ENCODE results near the gene ERN1. TPM values are rescaled to one million over a fixed set of nuclear protein-coding genes. Genes with fewer than 3 reads are reported as not detected.
"Not testable (repeated sequence)": the region's sequence is repeated elsewhere in the genome, so short reads cannot be mapped to it uniquely, and the experiment has no call there.

The ERN1 gene
- total RNA-seq, 4 donors from 2014 or later, result 4.4 to 56.5 (median 15.0) TPM

- no peaks in the 10 kb centered on the region for H3K36me3 ChIP-seq
- no peak for TF ChIP-seq POLR2A (IDR thresholded peaks at IDR 0.05)
- no peak for TF ChIP-seq CTCF (IDR thresholded peaks at IDR 0.05)
- H3K27ac ChIP-seq, result no peak overlapping the region
- H3K27me3 ChIP-seq, result no peaks in the 10 kb centered on the region
- no peak for DNase-seq
- intact Hi-C loops (cut with DNase I; ENCODE audit: low total_unique reads), result no loop called here
- no peak overlapping the region for H3K4me3 ChIP-seq
- H3K4me1 ChIP-seq, result peaks cover 0 to 3% of the 10 kb centered on the region in 2 donors
- H3K9me3 ChIP-seq, result no peaks in the 10 kb centered on the region
Observed at GRCh38 chr17:64174686-64175456, 44.9 kb upstream of the ERN1 start.

DNA sequence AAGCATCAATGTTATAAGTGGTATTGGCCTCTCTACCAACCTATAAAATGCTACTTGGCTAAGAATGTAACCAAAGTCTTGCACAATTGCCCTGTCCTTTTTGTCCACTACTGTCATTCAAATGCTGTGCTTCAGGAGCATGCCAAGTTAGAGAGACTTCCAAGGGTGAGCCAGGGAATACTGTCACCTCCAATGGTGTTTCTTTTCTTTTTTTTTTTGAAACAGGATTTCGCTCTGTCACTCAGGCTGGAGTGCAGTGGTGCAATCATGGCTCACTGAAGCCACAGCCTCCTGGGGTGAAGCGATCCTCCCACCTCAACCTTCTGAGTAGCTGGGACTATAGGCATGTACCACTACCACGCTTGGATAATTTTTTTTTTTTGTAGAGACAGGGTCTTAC lies 43.7 kb upstream of the ERN1 start:
- Histone ChIP-seq H3K9me3 (no peaks in the 10 kb centered on the region), H3K27ac (no peak overlapping the region), H3K36me3 (no peaks in the 10 kb centered on the region), H3K4me3 (no peak overlapping the region), H3K4me1 (no peaks in the 10 kb centered on the region), H3K27me3 (no peaks in the 10 kb centered on the region)
- DNase-seq, result no peak
- TF ChIP-seq CTCF (IDR thresholded peaks at IDR 0.05) (no peak), POLR2A (IDR thresholded peaks at IDR 0.05) (no peak)
- intact Hi-C loops (cut with DNase I; ENCODE audit: low total_unique reads), result no loop called here

GRCh38 chr17:64172510-64172909 lies 42.6 kb upstream of the ERN1 start:
- TF ChIP-seq POLR2A (IDR thresholded peaks at IDR 0.05) (no peak), CTCF (IDR thresholded peaks at IDR 0.05) (no peak)

DNA sequence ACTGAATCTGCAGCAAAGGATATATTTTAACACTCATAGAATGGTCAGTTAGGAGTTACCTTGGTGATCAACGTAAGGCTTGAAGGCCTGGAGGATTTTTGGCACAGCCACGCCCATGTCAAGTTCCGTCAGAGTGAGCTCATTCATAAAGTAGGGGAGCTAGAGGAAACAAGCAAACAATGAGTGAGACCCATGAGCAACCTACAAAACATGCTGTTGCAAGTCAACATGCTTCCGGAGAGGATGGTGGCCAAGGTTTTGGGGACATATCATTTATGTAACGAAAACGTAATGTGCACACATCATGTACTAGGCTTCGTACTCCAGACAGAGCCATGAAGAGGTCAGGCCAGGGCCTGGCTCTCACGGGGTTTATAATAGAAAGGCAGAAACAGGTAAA lies 41.1 kb upstream of the ERN1 start:
- no peak overlapping the region for H3K27ac ChIP-seq
- no peaks in the 10 kb centered on the region for H3K9me3 ChIP-seq
- intact Hi-C loops (cut with DNase I; ENCODE audit: low total_unique reads), result no loop called here
- DNase-seq, result no peak
- no peak overlapping the region for H3K4me3 ChIP-seq
- H3K36me3 ChIP-seq, result no peaks in the 10 kb centered on the region
- TF ChIP-seq POLR2A (IDR thresholded peaks at IDR 0.05), result no peak
- no peak for TF ChIP-seq CTCF (IDR thresholded peaks at IDR 0.05)
- H3K27me3 ChIP-seq, result no peaks in the 10 kb centered on the region
- no peaks in the 10 kb centered on the region for H3K4me1 ChIP-seq

More at GRCh38 chr17:64172510-64172909, 42.6 kb upstream of the ERN1 start:
- Histone ChIP-seq H3K36me3 (no peaks in the 10 kb centered on the region), H3K9me3 (no peaks in the 10 kb centered on the region), H3K27me3 (no peaks in the 10 kb centered on the region), H3K4me1 (no peaks in the 10 kb centered on the region), H3K27ac (no peak overlapping the region), H3K4me3 (no peak overlapping the region)
- DNase-seq, result no peak
- intact Hi-C loops (cut with DNase I; ENCODE audit: low total_unique reads), result no loop called here

DNA sequence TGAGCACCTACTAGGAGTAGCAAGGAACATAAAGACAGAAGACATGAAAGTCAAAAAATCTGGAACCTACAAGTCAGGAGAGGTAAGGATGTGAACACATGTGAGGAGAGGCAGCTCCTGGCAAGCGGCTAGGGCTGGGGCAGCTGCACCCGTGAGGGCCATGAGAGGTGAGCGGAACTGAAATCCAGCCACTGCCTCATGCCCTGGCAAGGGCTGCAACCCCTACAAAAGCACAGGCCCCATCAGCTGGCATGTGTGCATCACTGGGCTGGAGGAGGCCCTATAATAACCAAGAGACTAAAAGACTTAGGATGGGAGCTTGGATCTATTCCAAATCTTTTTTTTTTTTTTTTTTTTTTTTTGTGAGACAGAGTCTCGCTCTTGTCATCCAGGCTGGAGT lies 40.3 kb upstream of the ERN1 start:
- H3K27ac ChIP-seq, result no peak overlapping the region
- no peaks in the 10 kb centered on the region for H3K4me1 ChIP-seq
- H3K9me3 ChIP-seq, result no peaks in the 10 kb centered on the region
- H3K4me3 ChIP-seq, result no peak overlapping the region
- no peaks in the 10 kb centered on the region for H3K27me3 ChIP-seq
- DNase-seq, result no peak
- intact Hi-C loops (cut with DNase I; ENCODE audit: low total_unique reads), result no loop called here
- TF ChIP-seq CTCF (IDR thresholded peaks at IDR 0.05), result no peak
- TF ChIP-seq POLR2A (IDR thresholded peaks at IDR 0.05), result no peak
- no peaks in the 10 kb centered on the region for H3K36me3 ChIP-seq

DNA sequence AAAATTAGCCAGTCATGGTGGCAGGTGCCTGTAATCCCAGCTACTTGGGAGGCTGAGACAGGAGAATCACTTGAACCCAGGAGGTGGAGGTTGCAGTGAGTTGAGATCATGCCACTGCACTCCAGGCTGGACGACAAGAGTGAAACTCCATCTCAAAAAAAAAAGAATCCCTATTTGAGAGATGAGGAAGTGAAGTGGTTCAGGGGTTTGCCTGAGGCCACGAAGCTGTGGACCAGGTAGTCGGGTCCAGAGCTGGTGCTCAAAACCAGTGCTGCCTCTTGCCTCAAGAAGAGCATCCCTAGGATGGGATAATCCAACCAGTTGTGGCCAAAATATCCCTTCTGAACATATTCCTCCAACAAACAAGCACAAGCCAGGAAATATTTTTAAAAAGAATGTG lies 37.7 kb upstream of the ERN1 start:
- H3K4me1 ChIP-seq; H3K27me3 ChIP-seq; H3K9me3 ChIP-seq; H3K36me3 ChIP-seq; DNase-seq; H3K27ac ChIP-seq; H3K4me3 ChIP-seq; intact Hi-C loops (cut with DNase I; ENCODE audit: low total_unique reads): not testable (repeated sequence)
